Bronchial epithelial cell (primary cell): ENCODE data around the gene SLC1A2. TPM values are rescaled to one million over a fixed set of nuclear protein-coding genes. Genes with fewer than 3 reads are reported as not detected.

ENCODE experiments used
- DNase-seq: peaks from one replicate; pipeline ENCODE4 v3.0.0-alpha.2; 2010; ENCODE audit warnings: low read depth
- FAIRE-seq: peaks from 2 replicates; lab custom pipeline; 2011; peaks lifted over from hg19 to GRCh38; lab: Jason Lieb, UNC
- H3K27me3 ChIP-seq: 2 replicates; pipeline ENCODE4 v1.5.1; 2011; ENCODE audit warnings: low read length; ENCODE audit not compliant: control insufficient read depth, insufficient read depth
- H3K36me3 ChIP-seq: 2 replicates; pipeline ENCODE4 v1.5.1; 2011; ENCODE audit warnings: low read length; ENCODE audit not compliant: control insufficient read depth, insufficient read depth
- H3K4me3 ChIP-seq: 2 replicates; pipeline ENCODE4 v1.5.1; 2011; ENCODE audit warnings: mild to moderate bottlenecking, low read depth, low read length, control low read depth
- total RNA-seq: library from RNA; depleted of rRNA; stranded (reverse); fragments of >200 nt; gene quantifications from 2 replicates; pipeline ENCODE4 v1.2.1, GENCODE V29; 2014
- TF ChIP-seq, protein P1 (sequence below): IDR thresholded peaks from 2 replicates; pipeline ENCODE4 v1.5.1; 2011; ENCODE audit warnings: mild to moderate bottlenecking, moderate library complexity, low read length, control low read depth, inconsistent platforms; ENCODE audit not compliant: insufficient read depth, severe bottlenecking

SLC1A2 gene
- total RNA-seq, 1 donor from 2014 or later, result under 0.01 TPM

DNA sequence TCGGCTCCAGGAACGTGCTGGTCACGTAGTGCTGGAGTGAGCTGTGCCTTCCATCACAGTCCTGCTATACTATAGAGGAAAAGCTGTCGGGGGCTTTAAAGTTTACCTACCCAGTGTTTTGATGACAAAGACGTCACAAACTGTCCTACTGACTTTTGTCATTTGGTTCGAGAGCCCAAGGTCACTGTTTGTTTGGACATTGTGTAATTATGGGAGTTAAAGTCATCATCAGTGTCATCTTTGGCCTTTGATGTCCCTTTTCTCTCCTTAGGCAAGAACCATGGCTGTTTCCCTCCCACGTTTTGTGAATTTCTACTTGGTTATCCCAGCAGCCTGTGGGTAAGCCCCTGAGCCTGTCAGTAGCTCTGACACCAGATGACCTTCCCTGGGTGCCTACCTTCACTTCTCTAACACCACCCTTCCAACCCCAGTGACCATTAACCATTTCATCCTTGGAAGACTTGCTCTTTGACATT is 59.3 kb downstream of the SLC1A2 start:
- TF ChIP-seq, protein P1, sequence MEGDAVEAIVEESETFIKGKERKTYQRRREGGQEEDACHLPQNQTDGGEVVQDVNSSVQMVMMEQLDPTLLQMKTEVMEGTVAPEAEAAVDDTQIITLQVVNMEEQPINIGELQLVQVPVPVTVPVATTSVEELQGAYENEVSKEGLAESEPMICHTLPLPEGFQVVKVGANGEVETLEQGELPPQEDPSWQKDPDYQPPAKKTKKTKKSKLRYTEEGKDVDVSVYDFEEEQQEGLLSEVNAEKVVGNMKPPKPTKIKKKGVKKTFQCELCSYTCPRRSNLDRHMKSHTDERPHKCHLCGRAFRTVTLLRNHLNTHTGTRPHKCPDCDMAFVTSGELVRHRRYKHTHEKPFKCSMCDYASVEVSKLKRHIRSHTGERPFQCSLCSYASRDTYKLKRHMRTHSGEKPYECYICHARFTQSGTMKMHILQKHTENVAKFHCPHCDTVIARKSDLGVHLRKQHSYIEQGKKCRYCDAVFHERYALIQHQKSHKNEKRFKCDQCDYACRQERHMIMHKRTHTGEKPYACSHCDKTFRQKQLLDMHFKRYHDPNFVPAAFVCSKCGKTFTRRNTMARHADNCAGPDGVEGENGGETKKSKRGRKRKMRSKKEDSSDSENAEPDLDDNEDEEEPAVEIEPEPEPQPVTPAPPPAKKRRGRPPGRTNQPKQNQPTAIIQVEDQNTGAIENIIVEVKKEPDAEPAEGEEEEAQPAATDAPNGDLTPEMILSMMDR, result no peak
- FAIRE-seq, result no peak

DNA sequence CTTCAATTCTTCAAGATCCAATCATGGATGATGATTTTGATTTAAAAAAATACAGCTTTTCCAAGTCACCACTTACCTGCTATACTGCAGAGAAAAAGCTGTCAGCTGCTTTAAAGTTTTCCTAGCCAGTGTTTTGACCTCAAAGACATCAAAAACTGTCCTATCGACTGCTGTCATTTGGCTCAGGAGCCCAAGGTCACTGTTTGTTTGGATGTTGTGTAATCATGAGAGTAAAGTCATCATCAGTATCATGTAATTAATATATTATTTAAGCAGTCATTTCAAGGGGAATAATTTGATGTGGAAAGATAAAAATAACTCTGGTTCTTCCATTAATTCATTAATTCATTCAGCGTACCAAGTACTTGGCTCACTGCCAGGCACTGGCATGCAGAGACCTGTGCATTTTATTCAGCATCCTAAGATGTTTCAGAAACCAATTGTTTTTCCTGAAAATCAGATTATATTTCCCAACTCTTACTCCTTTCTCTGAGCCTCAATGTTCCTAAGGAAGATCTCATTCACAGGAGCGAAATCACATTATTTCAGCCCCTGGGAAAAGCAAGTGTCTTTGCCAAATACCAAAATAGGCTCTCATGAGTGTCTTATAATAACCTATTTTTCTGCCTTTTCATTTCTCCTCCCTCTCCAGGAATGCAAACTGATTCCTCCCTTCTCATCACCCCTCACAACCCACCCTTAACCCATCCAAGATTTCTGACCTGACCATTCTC is 59.9 kb downstream of the SLC1A2 start:
- Histone ChIP-seq H3K4me3 (no peak overlapping the region), H3K27me3 (no peaks in the 10 kb centered on the region), H3K36me3 (no peaks in the 10 kb centered on the region)
- FAIRE-seq (no peak), DNase-seq (no peak)
- TF ChIP-seq, protein P1, result no peak

More for the DNA sequence above, 59.3 kb downstream of the SLC1A2 start:
- Histone ChIP-seq H3K36me3 (no peaks in the 10 kb centered on the region), H3K27me3 (no peaks in the 10 kb centered on the region), H3K4me3 (no peak overlapping the region)
- DNase-seq, result no peak

DNA sequence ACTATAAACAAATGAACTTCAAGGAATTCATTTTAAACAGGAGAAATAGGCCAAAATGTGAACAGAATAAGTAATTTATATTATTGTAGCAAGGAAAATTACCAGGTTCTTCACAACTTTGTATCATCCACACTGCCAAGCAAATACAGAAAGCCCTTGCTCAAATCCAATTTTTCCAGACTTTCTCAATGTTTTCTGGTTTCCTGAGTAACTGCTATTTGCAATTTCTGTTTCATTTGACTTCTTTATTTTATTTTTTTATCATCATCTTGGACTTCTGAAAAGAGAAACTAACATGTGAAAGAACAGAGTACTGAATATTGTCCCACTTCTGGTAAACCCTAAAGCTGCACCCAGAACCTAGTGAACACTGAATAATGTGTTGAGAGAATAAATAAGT is 61.0 kb downstream of the SLC1A2 start:
- FAIRE-seq (no peak), DNase-seq (no peak)
- H3K36me3 ChIP-seq, result no peaks in the 10 kb centered on the region
- no peak overlapping the region for H3K4me3 ChIP-seq
- TF ChIP-seq, protein P1, result no peak
- no peaks in the 10 kb centered on the region for H3K27me3 ChIP-seq

DNA sequence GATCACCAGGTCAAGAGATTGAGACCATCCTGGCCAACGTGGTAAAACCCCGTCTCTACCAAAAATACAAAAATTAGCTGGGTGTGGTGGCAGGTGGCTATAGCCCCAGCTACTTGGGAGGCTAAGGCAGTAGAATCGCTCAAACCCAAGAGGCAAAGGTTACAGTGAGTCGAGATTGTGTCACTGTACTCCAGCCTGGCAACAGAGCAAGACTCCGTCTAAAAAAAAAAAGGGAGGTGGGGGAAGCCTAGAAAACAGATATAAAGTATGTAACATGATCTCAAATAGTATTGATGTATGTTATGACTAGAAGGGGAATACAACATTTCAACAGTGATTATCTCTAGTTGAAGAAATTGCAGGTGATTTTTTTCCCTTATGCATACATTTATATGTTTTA is 61.4 kb downstream of the SLC1A2 start:
- peak; percentile 69 for DNase-seq
- Histone ChIP-seq H3K4me3 (no peak overlapping the region), H3K36me3 (no peaks in the 10 kb centered on the region), H3K27me3 (no peaks in the 10 kb centered on the region)
- TF ChIP-seq, protein P1, result no peak
- FAIRE-seq, result no peak

DNA sequence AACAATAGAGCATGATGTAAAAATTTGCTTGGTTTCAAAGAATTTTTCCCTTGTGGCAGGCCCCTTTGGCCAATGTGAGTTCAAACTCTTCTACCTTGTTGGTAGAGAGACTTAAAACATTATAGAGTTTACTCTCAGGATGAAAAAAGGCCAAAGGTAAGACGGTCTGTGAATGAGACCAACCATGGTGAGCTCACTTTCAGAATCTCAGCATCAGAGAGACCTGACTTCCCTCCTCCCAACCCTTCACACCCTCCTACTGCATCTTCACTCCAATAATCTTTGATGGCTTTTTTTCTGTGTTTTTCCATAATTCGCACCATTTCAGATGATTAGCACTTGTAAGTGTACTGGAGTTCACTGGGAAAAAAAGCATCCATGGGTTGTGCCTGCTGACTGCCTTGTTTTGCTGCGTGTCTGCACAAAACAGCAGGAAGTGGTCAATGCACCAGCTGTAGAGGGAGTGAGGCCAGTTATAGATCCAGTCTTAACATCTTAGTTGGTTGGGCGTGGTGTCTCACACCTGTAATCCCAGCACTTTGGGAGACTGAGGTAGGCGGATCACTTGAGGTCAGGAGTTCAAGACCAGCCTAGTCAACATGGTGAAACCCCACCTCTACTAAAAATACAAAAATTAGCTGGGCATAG is 64.1 kb downstream of the SLC1A2 start:
- no peaks in the 10 kb centered on the region for H3K36me3 ChIP-seq
- H3K27me3 ChIP-seq, result no peaks in the 10 kb centered on the region
- FAIRE-seq (no peak), DNase-seq (no peak)
- TF ChIP-seq, protein P1, result no peak
- H3K4me3 ChIP-seq, result no peak overlapping the region
